Endothelial cell of umbilical vein (primary cell): Measurements from ENCODE around the gene MAST4. TPM values are rescaled to one million over a fixed set of nuclear protein-coding genes. Genes with fewer than 3 reads are reported as not detected.

Experiments
- BruUV-seq: library from RNA; stranded (reverse); fragments of 400-500 nt; replicated peaks from 2 replicates; lab custom pipeline; 2021; lab: Mats Ljungman, UMichigan
- CTCF ChIA-PET: fragments of 300-600, 350-600 bp; sonication (Branson Sonifier 250); formaldehyde crosslinking; loops from one replicate; lab custom pipeline; 2021; ENCODE audit warnings: antibody characterized with exemption, inconsistent platforms; lab: Charles Lee
- POLR2A ChIA-PET: fragments of 300-600, 350-600 bp; sonication (Branson Sonifier 250); formaldehyde crosslinking; loops from one replicate; lab custom pipeline; 2021; ENCODE audit warnings: antibody characterized with exemption, inconsistent platforms; lab: Charles Lee
- DNase-seq: peaks from one replicate; pipeline ENCODE4 v3.0.0-alpha.2; 2011; ENCODE audit warnings: low read depth, low spot score
- FAIRE-seq: peaks from 2 replicates; lab custom pipeline; 2011; peaks lifted over from hg19 to GRCh38; lab: Jason Lieb, UNC
- H2AFZ ChIP-seq: 2 replicates; pipeline ENCODE4 v1.6.0; 2012; ENCODE audit warnings: low read depth, low read length, control low read depth, inconsistent platforms
- H3K27ac ChIP-seq: 2 replicates; pipeline ENCODE4 v1.5.1; 2011; ENCODE audit warnings: low read depth, mild to moderate bottlenecking, control low read depth, low read length, moderate library complexity; ENCODE audit not compliant: insufficient read depth
- H3K27me3 ChIP-seq, 2 experiments: 2 replicates each; pipeline versions ENCODE4 v1.6.0 to v1.6.1; 2011; ENCODE audit warnings: low read length in 2 of 2, mixed read lengths in 1 of 2; ENCODE audit not compliant: control insufficient read depth in 2 of 2, insufficient read depth in 2 of 2
- H3K36me3 ChIP-seq, 2 experiments: 2 replicates in 1 of 2; 3 replicates in 1 of 2; pipeline ENCODE4 v1.5.1; 2011; ENCODE audit warnings: low read length in 2 of 2, mild to moderate bottlenecking in 1 of 2, moderate library complexity in 1 of 2; ENCODE audit not compliant: control insufficient read depth in 2 of 2, insufficient read depth in 2 of 2; ENCODE audit errors: extremely low read depth in 1 of 2
- H3K4me1 ChIP-seq: 3 replicates; pipeline ENCODE4 v1.5.1; 2011; ENCODE audit warnings: mild to moderate bottlenecking, low read length; ENCODE audit not compliant: control insufficient read depth, insufficient read depth; ENCODE audit errors: extremely low read depth
- H3K4me2 ChIP-seq: 2 replicates; pipeline ENCODE4 v1.6.1; 2011; ENCODE audit warnings: low read length, control low read depth, mixed read lengths; ENCODE audit not compliant: insufficient read depth
- H3K4me3 ChIP-seq, 3 experiments: fragments of 200-600 bp in 1 of 3; sonication (generic), shearing (Covaris generic) in 1 of 3; replicated peaks in 1 of 3; 2 replicates each; pipeline ENCODE4 v1.5.1; 2011 to 2016; ENCODE audit warnings: control low read depth in 3 of 3, low read length in 3 of 3, mild to moderate bottlenecking in 2 of 3, inconsistent platforms in 1 of 3, low read depth in 1 of 3, moderate library complexity in 1 of 3; ENCODE audit not compliant: insufficient read depth in 1 of 3
- H3K79me2 ChIP-seq: 2 replicates; pipeline ENCODE4 v1.6.0; 2012; ENCODE audit warnings: low read length, inconsistent platforms; ENCODE audit not compliant: control insufficient read depth, insufficient read depth
- H3K9ac ChIP-seq: replicated peaks from 2 replicates; pipeline ENCODE3; 2011; ENCODE audit warnings: low read length, control low read depth; ENCODE audit not compliant: insufficient read depth; ENCODE audit errors: extremely low read depth
- H3K9me1 ChIP-seq: replicated peaks from 3 replicates; pipeline ENCODE4 v1.6.0; 2011; ENCODE audit warnings: mild to moderate bottlenecking, low read length; ENCODE audit not compliant: control insufficient read depth, insufficient read depth; ENCODE audit errors: extremely low read depth
- H3K9me3 ChIP-seq: replicated peaks from 2 replicates; pipeline ENCODE4 v1.5.1; 2012; ENCODE audit warnings: low read length, inconsistent platforms; ENCODE audit not compliant: control insufficient read depth, insufficient read depth
- H4K20me1 ChIP-seq: replicated peaks from 2 replicates; pipeline ENCODE3; 2011; ENCODE audit warnings: mild to moderate bottlenecking, low read length; ENCODE audit not compliant: control insufficient read depth, insufficient read depth; ENCODE audit errors: extremely low read depth
- EZH2 ChIP-seq: IDR thresholded peaks from 2 replicates; pipeline ENCODE4 v1.6.1; 2012; ENCODE audit warnings: borderline replicate concordance, low read depth, mild to moderate bottlenecking, moderate library complexity, low read length, inconsistent platforms; ENCODE audit not compliant: severe bottlenecking
- FOS ChIP-seq: IDR thresholded peaks from 2 replicates; pipeline ENCODE4 v1.6.1; 2011; ENCODE audit warnings: mild to moderate bottlenecking, low read length, moderate library complexity, borderline replicate concordance; ENCODE audit not compliant: insufficient read depth
- GATA2 ChIP-seq: IDR thresholded peaks from 2 replicates; pipeline ENCODE4 v1.7.0; 2011; ENCODE audit warnings: low read depth, mild to moderate bottlenecking, moderate library complexity, mixed read lengths, low read length; ENCODE audit not compliant: insufficient read length, insufficient read depth
- JUN ChIP-seq: IDR thresholded peaks from 2 replicates; pipeline ENCODE4 v1.6.1; 2011; ENCODE audit warnings: borderline replicate concordance, low read depth; ENCODE audit not compliant: insufficient read length, insufficient read depth
- MYC ChIP-seq: IDR thresholded peaks from one replicate; pipeline ENCODE4 v1.6.1; 2011; ENCODE audit warnings: mild to moderate bottlenecking, low read depth, low read length
- POLR2A ChIP-seq: IDR thresholded peaks from 2 replicates; pipeline ENCODE4 v1.6.1; 2012; ENCODE audit warnings: low read depth, mild to moderate bottlenecking, control low read depth, low read length
- POLR2AphosphoS5 ChIP-seq: IDR thresholded peaks from 2 replicates; pipeline ENCODE4 v1.6.1; 2012; ENCODE audit warnings: low read depth, mild to moderate bottlenecking, control low read depth, low read length, moderate library complexity; ENCODE audit not compliant: insufficient read depth
- dilution Hi-C: fragments of 300-500 bp; cut with MboI; formaldehyde crosslinking; loops from one replicate; pipeline ENCODE4 v1.15.0; 2019; ENCODE audit warnings: low sequenced_read_pairs; ENCODE audit not compliant: extremely low pct_ligation_motif_present
- intact Hi-C: fragments of 100-400 bp; cut with micrococcal nuclease; formaldehyde crosslinking; loops from one replicate; pipeline ENCODE4 v1.10.0; 2022
- polyA plus RNA-seq, 4 experiments: library from polyadenylated mRNA; depleted of rRNA in 3 of 4; stranded (reverse) in 3 of 4; unstranded in 1 of 4; fragments of >200 nt; gene quantifications; 2 replicates each; pipeline versions ENCODE4 v1.2.1 to v1.2.3, GENCODE V29; 2011 to 2012; ENCODE audit warnings: missing spikeins in 1 of 4
- total RNA-seq: library from RNA; stranded (reverse); gene quantifications from 2 replicates; pipeline ENCODE4 v1.2.3, GENCODE V29; 2021
- TF ChIP-seq, protein P1 (sequence below): IDR thresholded peaks from 2 replicates; pipeline ENCODE4 v1.6.1; 2011; ENCODE audit not compliant: insufficient read depth, insufficient read length
- TF ChIP-seq, protein P2 (sequence below), 2 donors: IDR thresholded peaks; 1 replicate in 1 of 2; 2 replicates in 1 of 2; pipeline ENCODE4 v1.5.1; 2011; ENCODE audit warnings: low read length in 2 of 2, mild to moderate bottlenecking in 2 of 2, moderate library complexity in 2 of 2, control low read depth in 1 of 2, inconsistent platforms in 1 of 2, low read depth in 1 of 2; ENCODE audit not compliant: insufficient read depth in 1 of 2; ENCODE audit errors: extremely low read depth in 1 of 2

Gene MAST4
- total and polyA plus RNA-seq, 2 donors (not counting 3 experiments of a cell fraction or from before 2014, with no cell fraction given), result 40.2 to 116 TPM

DNA sequence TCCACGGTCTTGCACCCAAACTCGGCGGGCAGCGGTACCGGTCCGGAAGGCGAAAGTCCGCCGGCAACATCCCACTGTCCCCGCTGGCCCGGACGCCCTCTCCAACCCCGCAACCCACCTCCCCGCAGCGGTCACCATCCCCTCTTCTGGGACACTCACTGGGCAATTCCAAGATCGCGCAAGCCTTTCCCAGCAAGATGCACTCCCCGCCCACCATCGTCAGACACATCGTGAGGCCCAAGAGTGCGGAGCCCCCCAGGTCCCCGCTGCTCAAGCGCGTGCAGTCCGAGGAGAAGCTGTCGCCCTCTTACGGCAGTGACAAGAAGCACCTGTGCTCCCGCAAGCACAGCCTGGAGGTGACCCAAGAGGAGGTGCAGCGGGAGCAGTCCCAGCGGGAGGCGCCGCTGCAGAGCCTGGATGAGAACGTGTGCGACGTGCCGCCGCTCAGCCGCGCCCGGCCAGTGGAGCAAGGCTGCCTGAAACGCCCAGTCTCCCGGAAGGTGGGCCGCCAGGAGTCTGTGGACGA is 567.1 kb downstream of the MAST4 start:
- intact Hi-C loops, result no loop called here
- Histone ChIP-seq H3K4me3 (no peak overlapping the region), H3K36me3 (peaks cover 36 to 41% of the 10 kb centered on the region in 2 experiments), H3K79me2 (no peaks in the 10 kb centered on the region), H2AFZ (no peak overlapping the region), H3K27ac (no peak overlapping the region), H3K4me1 (peaks cover 8% of the 10 kb centered on the region), H3K4me2 (no peak overlapping the region), H3K9me1 (no peaks in the 10 kb centered on the region), H3K9me3 (no peaks in the 10 kb centered on the region), H3K27me3 (no peaks in the 10 kb centered on the region), H4K20me1 (no peaks in the 10 kb centered on the region), H3K9ac (no peak overlapping the region)
- CTCF ChIA-PET, result interaction anchor here (0.9 to 9.5 kb wide), 4 partner anchors 13 to 1109 kb away, joined by 3 to 126 read pairs (median 21); no protein-coding TSS in a partner anchor
- POLR2A ChIA-PET, result no interaction called here
- BruUV-seq, result no TSS peak
- DNase-seq, result no peak
- dilution Hi-C loops, result loop anchor here (25.0 kb wide), 1 partner anchor 1099 kb away; no protein-coding TSS in a partner anchor
- FAIRE-seq, result no peak
- TF ChIP-seq GATA2 (no peak), JUN (no peak), POLR2AphosphoS5 (no peak), MYC (no peak), FOS (no peak), EZH2 (no peak), POLR2A (no peak)
- TF ChIP-seq, protein P1, sequence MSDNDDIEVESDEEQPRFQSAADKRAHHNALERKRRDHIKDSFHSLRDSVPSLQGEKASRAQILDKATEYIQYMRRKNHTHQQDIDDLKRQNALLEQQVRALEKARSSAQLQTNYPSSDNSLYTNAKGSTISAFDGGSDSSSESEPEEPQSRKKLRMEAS, result no peak
- TF ChIP-seq, protein P2, sequence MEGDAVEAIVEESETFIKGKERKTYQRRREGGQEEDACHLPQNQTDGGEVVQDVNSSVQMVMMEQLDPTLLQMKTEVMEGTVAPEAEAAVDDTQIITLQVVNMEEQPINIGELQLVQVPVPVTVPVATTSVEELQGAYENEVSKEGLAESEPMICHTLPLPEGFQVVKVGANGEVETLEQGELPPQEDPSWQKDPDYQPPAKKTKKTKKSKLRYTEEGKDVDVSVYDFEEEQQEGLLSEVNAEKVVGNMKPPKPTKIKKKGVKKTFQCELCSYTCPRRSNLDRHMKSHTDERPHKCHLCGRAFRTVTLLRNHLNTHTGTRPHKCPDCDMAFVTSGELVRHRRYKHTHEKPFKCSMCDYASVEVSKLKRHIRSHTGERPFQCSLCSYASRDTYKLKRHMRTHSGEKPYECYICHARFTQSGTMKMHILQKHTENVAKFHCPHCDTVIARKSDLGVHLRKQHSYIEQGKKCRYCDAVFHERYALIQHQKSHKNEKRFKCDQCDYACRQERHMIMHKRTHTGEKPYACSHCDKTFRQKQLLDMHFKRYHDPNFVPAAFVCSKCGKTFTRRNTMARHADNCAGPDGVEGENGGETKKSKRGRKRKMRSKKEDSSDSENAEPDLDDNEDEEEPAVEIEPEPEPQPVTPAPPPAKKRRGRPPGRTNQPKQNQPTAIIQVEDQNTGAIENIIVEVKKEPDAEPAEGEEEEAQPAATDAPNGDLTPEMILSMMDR (IDR thresholded peaks at IDR 0.05; ENCODE audit: extremely low read depth in 1 of 2, insufficient read depth in 1 of 2, low read depth in 1 of 2, low read length in 2 of 2), result no peak
